Neural cell (in vitro differentiated cells): ENCODE data around the gene SPSB4. TPM values are rescaled to one million over a fixed set of nuclear protein-coding genes. Genes with fewer than 3 reads are reported as not detected.

Experiments
- H2AFZ ChIP-seq: fragments of 200-600, 300-800 bp; sonication (generic), shearing (Covaris generic); 2 replicates; pipeline ENCODE4 v1.6.0; 2014; ENCODE audit warnings: low read depth, mild to moderate bottlenecking, antibody characterized with exemption, low read length, moderate library complexity
- H3F3A ChIP-seq: fragments of 200-600 bp; shearing (Covaris generic); 2 replicates; pipeline ENCODE4 v1.6.1; 2016; ENCODE audit warnings: mild to moderate bottlenecking, moderate library complexity, mixed read lengths, antibody characterized with exemption, low read length; ENCODE audit not compliant: insufficient read depth, poor library complexity, severe bottlenecking
- H3K27ac ChIP-seq: fragments of 200-600, 300-800 bp; sonication (generic), shearing (Covaris generic); 2 replicates; pipeline ENCODE4 v1.5.1; 2014; ENCODE audit warnings: mild to moderate bottlenecking, low read length, moderate library complexity
- H3K27me3 ChIP-seq: fragments of 300-800, 200-600 bp; sonication (generic), shearing (Covaris generic); 2 replicates; pipeline ENCODE4 v1.6.0; 2014; ENCODE audit warnings: mild to moderate bottlenecking, low read depth, low read length, moderate library complexity; ENCODE audit not compliant: insufficient read depth
- H3K36me3 ChIP-seq: fragments of 300-800, 200-600 bp; sonication (generic), shearing (Covaris generic); 2 replicates; pipeline ENCODE4 v1.5.1; 2014; ENCODE audit warnings: mild to moderate bottlenecking, antibody characterized with exemption, low read length, moderate library complexity; ENCODE audit not compliant: insufficient read depth
- H3K4me2 ChIP-seq: fragments of 300-800, 200-600 bp; sonication (generic), shearing (Covaris generic); 2 replicates; pipeline ENCODE4 v1.6.0; 2014; ENCODE audit warnings: mild to moderate bottlenecking, low read length
- H3K4me3 ChIP-seq: fragments of 300-800, 200-600 bp; sonication (generic), shearing (Covaris generic); 2 replicates; pipeline ENCODE4 v1.5.1; 2014; ENCODE audit warnings: mild to moderate bottlenecking, low read length, moderate library complexity
- H3K79me2 ChIP-seq: fragments of 200-600 bp; shearing (Covaris generic); replicated peaks from 2 replicates; pipeline ENCODE4 v1.6.0; 2014; ENCODE audit warnings: mild to moderate bottlenecking, low read length, moderate library complexity; ENCODE audit not compliant: insufficient read depth
- H3K9ac ChIP-seq: fragments of 300-800, 200-600 bp; sonication (generic), shearing (Covaris generic); 2 replicates; pipeline ENCODE4 v1.6.1; 2016; ENCODE audit warnings: mild to moderate bottlenecking, low read length, mixed read lengths
- H3K9me2 ChIP-seq: fragments of 200-600 bp; shearing (Covaris generic); 2 replicates; pipeline ENCODE4 v1.6.1; 2016; ENCODE audit warnings: mild to moderate bottlenecking, low read length, mixed read lengths; ENCODE audit not compliant: insufficient read depth
- H3K9me3 ChIP-seq: fragments of 200-600, 300-800 bp; sonication (generic), shearing (Covaris generic); 2 replicates; pipeline ENCODE4 v1.6.1; 2016; ENCODE audit warnings: mild to moderate bottlenecking, mixed run types, low read length, moderate library complexity, mixed read lengths
- H4K20me1 ChIP-seq: fragments of 200-600 bp; shearing (Covaris generic); 2 replicates; pipeline ENCODE4 v1.6.1; 2016; ENCODE audit warnings: mild to moderate bottlenecking, mixed run types; ENCODE audit not compliant: insufficient read depth
- EP300 ChIP-seq: fragments of 450-650 bp; conservative IDR thresholded peaks from 2 replicates; pipeline ENCODE4 v1.6.1; 2014; ENCODE audit warnings: antibody characterized with exemption, mild to moderate bottlenecking, moderate library complexity; ENCODE audit not compliant: poor library complexity, severe bottlenecking
- EZH2 ChIP-seq: fragments of 200-600, 300-800 bp; shearing (Covaris generic), sonication (generic); IDR thresholded peaks from 2 replicates; pipeline ENCODE4 v1.6.1; 2014; ENCODE audit warnings: antibody characterized with exemption, low read length, borderline replicate concordance, mild to moderate bottlenecking; ENCODE audit not compliant: insufficient read depth, poor library complexity, severe bottlenecking
- MXI1 ChIP-seq: fragments of 450-650 bp; conservative IDR thresholded peaks from 2 replicates; pipeline ENCODE4 v1.6.1; 2014; ENCODE audit warnings: antibody characterized with exemption, mild to moderate bottlenecking; ENCODE audit not compliant: poor library complexity, severe bottlenecking
- POLR2AphosphoS5 ChIP-seq: IDR thresholded peaks from 2 replicates; pipeline ENCODE4 v1.6.1; 2012
- RAD21 ChIP-seq: fragments of 450-650 bp; conservative IDR thresholded peaks from 2 replicates; pipeline ENCODE4 v1.6.1; 2014; ENCODE audit warnings: antibody characterized with exemption, mild to moderate bottlenecking, moderate library complexity
- SMC3 ChIP-seq: fragments of 450-650 bp; conservative IDR thresholded peaks from 2 replicates; pipeline ENCODE4 v1.6.1; 2014; ENCODE audit warnings: antibody characterized with exemption, mild to moderate bottlenecking, moderate library complexity; ENCODE audit not compliant: poor library complexity
- TAF1 ChIP-seq: IDR thresholded peaks from 2 replicates; pipeline ENCODE4 v1.6.1; 2012; ENCODE audit warnings: low read depth
- polyA plus RNA-seq: library from polyadenylated mRNA; depleted of rRNA; stranded (reverse); fragments of >200 nt; gene quantifications from 2 replicates; pipeline ENCODE4 v1.2.3, GENCODE V29; 2014
- TF ChIP-seq, protein P1 (sequence below): IDR thresholded peaks from 2 replicates; pipeline ENCODE4 v1.6.1; 2012; ENCODE audit warnings: borderline replicate concordance
- TF ChIP-seq, protein P2 (sequence below): fragments of 450-650 bp; IDR thresholded peaks from 2 replicates; pipeline ENCODE4 v1.5.1; 2014; ENCODE audit warnings: antibody characterized with exemption, mild to moderate bottlenecking, moderate library complexity; ENCODE audit not compliant: poor library complexity, severe bottlenecking

SPSB4 gene
- polyA plus RNA-seq, 1 donor from 2014 or later = 6.1 TPM

DNA sequence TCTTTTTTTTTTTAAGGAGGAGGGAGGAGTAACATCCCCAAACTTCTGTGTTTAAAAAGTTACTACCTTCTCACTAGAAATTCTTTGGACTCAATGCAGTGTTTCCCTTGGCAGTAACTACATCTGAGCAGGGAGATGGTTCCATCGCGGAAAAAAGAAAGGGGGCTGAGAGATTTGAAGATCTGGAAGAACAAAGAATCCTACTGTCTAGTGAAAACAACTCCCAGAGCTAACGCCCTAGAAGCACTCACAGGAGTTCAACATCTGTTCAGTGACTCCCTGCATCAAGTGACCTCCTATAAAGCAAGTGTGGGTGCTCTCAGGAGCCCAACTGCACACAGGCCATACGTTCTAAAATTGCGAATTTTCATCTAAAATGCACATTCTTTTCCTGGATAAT lies 113.7 kb downstream of the SPSB4 start:
- no peak overlapping the region for H2AFZ ChIP-seq
- no peak overlapping the region for H3K4me3 ChIP-seq
- H3K36me3 ChIP-seq = no peaks in the 10 kb centered on the region
- no peak for TF ChIP-seq POLR2AphosphoS5
- TF ChIP-seq TAF1 = no peak
- TF ChIP-seq RAD21 = no peak
- no peaks in the 10 kb centered on the region for H3K27me3 ChIP-seq
- no peak overlapping the region for H3K9ac ChIP-seq
- no peaks in the 10 kb centered on the region for H3K9me2 ChIP-seq
- H3K9me3 ChIP-seq = peaks cover 3% of the 10 kb centered on the region
- H3K4me2 ChIP-seq = no peak overlapping the region
- H3F3A ChIP-seq = no peaks in the 10 kb centered on the region
- H3K27ac ChIP-seq = no peak overlapping the region
- no peaks in the 10 kb centered on the region for H3K79me2 ChIP-seq
- no peaks in the 10 kb centered on the region for H4K20me1 ChIP-seq

DNA sequence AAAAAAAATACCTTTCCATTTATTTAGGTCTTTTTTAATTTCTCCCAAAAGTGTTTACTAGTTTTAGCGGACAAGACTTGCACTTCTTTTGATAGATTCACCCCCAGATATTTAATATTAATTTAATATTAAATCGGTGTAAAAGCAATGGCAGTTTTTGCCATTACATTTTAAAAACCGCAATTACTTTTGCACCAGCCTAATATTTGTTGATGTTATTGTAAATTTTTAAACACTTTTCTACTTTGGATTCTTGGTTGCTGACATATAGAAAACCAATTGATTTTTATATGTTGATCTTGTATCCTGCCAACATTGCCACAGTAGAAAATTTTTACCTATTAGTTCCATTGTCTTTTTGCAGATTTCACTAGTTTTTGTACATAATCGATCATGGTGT lies 116.5 kb downstream of the SPSB4 start:
- no peak overlapping the region for H3K4me2 ChIP-seq
- no peak overlapping the region for H3K27ac ChIP-seq
- H3F3A ChIP-seq = no peaks in the 10 kb centered on the region
- H3K27me3 ChIP-seq = no peaks in the 10 kb centered on the region
- no peaks in the 10 kb centered on the region for H4K20me1 ChIP-seq
- H3K9me2 ChIP-seq = no peaks in the 10 kb centered on the region
- H3K36me3 ChIP-seq = no peaks in the 10 kb centered on the region
- H3K9me3 ChIP-seq = peaks cover 3% of the 10 kb centered on the region
- no peak overlapping the region for H3K9ac ChIP-seq
- H3K79me2 ChIP-seq = no peaks in the 10 kb centered on the region
- TF ChIP-seq EP300 (no peak), RAD21 (no peak), TAF1 (no peak), POLR2AphosphoS5 (no peak), MXI1 (no peak), EZH2 (no peak), SMC3 (no peak)
- TF ChIP-seq, protein P1, sequence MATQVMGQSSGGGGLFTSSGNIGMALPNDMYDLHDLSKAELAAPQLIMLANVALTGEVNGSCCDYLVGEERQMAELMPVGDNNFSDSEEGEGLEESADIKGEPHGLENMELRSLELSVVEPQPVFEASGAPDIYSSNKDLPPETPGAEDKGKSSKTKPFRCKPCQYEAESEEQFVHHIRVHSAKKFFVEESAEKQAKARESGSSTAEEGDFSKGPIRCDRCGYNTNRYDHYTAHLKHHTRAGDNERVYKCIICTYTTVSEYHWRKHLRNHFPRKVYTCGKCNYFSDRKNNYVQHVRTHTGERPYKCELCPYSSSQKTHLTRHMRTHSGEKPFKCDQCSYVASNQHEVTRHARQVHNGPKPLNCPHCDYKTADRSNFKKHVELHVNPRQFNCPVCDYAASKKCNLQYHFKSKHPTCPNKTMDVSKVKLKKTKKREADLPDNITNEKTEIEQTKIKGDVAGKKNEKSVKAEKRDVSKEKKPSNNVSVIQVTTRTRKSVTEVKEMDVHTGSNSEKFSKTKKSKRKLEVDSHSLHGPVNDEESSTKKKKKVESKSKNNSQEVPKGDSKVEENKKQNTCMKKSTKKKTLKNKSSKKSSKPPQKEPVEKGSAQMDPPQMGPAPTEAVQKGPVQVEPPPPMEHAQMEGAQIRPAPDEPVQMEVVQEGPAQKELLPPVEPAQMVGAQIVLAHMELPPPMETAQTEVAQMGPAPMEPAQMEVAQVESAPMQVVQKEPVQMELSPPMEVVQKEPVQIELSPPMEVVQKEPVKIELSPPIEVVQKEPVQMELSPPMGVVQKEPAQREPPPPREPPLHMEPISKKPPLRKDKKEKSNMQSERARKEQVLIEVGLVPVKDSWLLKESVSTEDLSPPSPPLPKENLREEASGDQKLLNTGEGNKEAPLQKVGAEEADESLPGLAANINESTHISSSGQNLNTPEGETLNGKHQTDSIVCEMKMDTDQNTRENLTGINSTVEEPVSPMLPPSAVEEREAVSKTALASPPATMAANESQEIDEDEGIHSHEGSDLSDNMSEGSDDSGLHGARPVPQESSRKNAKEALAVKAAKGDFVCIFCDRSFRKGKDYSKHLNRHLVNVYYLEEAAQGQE = no peak
- TF ChIP-seq, protein P2, sequence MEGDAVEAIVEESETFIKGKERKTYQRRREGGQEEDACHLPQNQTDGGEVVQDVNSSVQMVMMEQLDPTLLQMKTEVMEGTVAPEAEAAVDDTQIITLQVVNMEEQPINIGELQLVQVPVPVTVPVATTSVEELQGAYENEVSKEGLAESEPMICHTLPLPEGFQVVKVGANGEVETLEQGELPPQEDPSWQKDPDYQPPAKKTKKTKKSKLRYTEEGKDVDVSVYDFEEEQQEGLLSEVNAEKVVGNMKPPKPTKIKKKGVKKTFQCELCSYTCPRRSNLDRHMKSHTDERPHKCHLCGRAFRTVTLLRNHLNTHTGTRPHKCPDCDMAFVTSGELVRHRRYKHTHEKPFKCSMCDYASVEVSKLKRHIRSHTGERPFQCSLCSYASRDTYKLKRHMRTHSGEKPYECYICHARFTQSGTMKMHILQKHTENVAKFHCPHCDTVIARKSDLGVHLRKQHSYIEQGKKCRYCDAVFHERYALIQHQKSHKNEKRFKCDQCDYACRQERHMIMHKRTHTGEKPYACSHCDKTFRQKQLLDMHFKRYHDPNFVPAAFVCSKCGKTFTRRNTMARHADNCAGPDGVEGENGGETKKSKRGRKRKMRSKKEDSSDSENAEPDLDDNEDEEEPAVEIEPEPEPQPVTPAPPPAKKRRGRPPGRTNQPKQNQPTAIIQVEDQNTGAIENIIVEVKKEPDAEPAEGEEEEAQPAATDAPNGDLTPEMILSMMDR = no peak
- no peak overlapping the region for H2AFZ ChIP-seq
- no peak overlapping the region for H3K4me3 ChIP-seq
